Smooth muscle cell (in vitro differentiated cells): ENCODE data around the gene FLRT2. TPM values are rescaled to one million over a fixed set of nuclear protein-coding genes. Genes with fewer than 3 reads are reported as not detected.

ENCODE experiments used
- DNase-seq: peaks from one replicate; lab custom pipeline; 2025; ENCODE audit not compliant: unreplicated experiment; lab: John Stamatoyannopoulos, UW
- H2AFZ ChIP-seq: fragments of 200-600 bp; sonication (generic); 2 replicates; pipeline ENCODE4 v1.6.0; 2016; ENCODE audit warnings: antibody characterized with exemption, low read depth, mild to moderate bottlenecking
- H3F3A ChIP-seq: fragments of 200-600 bp; sonication (generic); 2 replicates; pipeline ENCODE4 v1.6.0; 2017; ENCODE audit warnings: antibody characterized with exemption, low read depth
- H3K27ac ChIP-seq: fragments of 200-600 bp; sonication (generic); 2 replicates; pipeline ENCODE4 v1.5.1; 2016; ENCODE audit warnings: low read depth, mild to moderate bottlenecking
- H3K27me3 ChIP-seq: fragments of 200-600 bp; sonication (generic); 2 replicates; pipeline ENCODE4 v1.6.1; 2016; ENCODE audit warnings: low read depth, mild to moderate bottlenecking
- H3K36me3 ChIP-seq: fragments of 200-600 bp; sonication (generic); 2 replicates; pipeline ENCODE4 v1.5.1; 2016; ENCODE audit warnings: low read depth
- H3K4me1 ChIP-seq: fragments of 200-600 bp; sonication (generic); 2 replicates; pipeline ENCODE4 v1.5.1; 2016; ENCODE audit warnings: low read depth
- H3K4me2 ChIP-seq: fragments of 200-600 bp; sonication (generic); 2 replicates; pipeline ENCODE4 v1.6.0; 2016; ENCODE audit warnings: mild to moderate bottlenecking
- H3K4me3 ChIP-seq: fragments of 200-600 bp; sonication (generic); 2 replicates; pipeline ENCODE4 v1.5.1; 2016; ENCODE audit warnings: mild to moderate bottlenecking
- H3K79me2 ChIP-seq: fragments of 200-600 bp; sonication (generic); 2 replicates; pipeline ENCODE4 v1.6.0; 2016; ENCODE audit warnings: low read depth, mild to moderate bottlenecking
- H3K9ac ChIP-seq: fragments of 200-600 bp; sonication (generic); 2 replicates; pipeline ENCODE4 v1.6.0; 2016; ENCODE audit warnings: low read depth
- H3K9me3 ChIP-seq: fragments of 200-600 bp; sonication (generic); replicated peaks from 2 replicates; pipeline ENCODE4 v1.5.1; 2016; ENCODE audit warnings: low read depth
- H4K20me1 ChIP-seq: fragments of 200-600 bp; sonication (generic); 2 replicates; pipeline ENCODE4 v1.6.0; 2016; ENCODE audit warnings: low read depth
- WGBS: methylation state at CpG from one replicate; pipeline ENCODE4 v1.1.7; 2016; ENCODE audit warnings: low lambda C conversion rate; 5-methylcytosine and 5-hydroxymethylcytosine counted together
- polyA plus RNA-seq: library from polyadenylated mRNA; unstranded; fragments of >200 nt; fragmentation: Nextera tagmentation; extraction: Ambion mirVana; gene quantifications from 2 replicates; pipeline ENCODE4 v1.2.1, GENCODE V29; 2016
- total RNA-seq: library from RNA; depleted of rRNA; stranded (reverse); fragments of >200 nt; gene quantifications from 2 replicates; pipeline ENCODE4 v1.2.3, GENCODE V29; 2014
- TF ChIP-seq, protein P1 (sequence below): fragments of 200-600 bp; sonication (generic); IDR thresholded peaks from 2 replicates; pipeline ENCODE4 v1.5.1; 2017; ENCODE audit warnings: borderline replicate concordance, mild to moderate bottlenecking, antibody characterized with exemption; ENCODE audit not compliant: insufficient read depth, poor library complexity, severe bottlenecking

FLRT2 gene
- total and polyA plus RNA-seq, 2 experiments from 2014 or later: 52.3 to 104 TPM

DNA sequence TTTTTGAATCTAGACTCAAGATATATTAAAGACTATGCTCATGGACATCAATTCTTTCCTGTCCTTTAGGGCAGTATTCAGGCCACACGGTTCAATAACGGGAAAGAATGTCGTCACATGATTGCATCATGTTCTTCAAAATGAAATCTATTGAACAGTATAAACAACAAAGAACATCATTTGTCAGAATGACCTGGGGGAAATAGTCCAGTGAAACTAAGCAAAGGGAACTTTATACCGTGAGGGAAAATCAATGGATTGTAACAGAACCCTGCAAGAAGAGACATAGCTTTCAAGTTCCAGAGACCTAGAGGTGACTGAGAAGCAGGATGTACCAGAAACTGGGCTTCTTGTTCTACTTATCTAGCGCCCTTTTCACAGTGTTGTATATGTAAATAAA lies 32.7 kb downstream of the FLRT2 start:
- Histone ChIP-seq H3K9ac (no peak overlapping the region), H3K4me2 (no peak overlapping the region), H3K4me3 (no peak overlapping the region), H3K4me1 (peaks cover 3% of the 10 kb centered on the region), H3K9me3 (no peaks in the 10 kb centered on the region), H3F3A (peaks cover 22% of the 10 kb centered on the region), H3K36me3 (peaks cover 2% of the 10 kb centered on the region), H4K20me1 (peaks cover 25% of the 10 kb centered on the region), H3K27ac (peak overlapping the region; percentile 88), H3K27me3 (no peaks in the 10 kb centered on the region), H3K79me2 (peaks cover 69% of the 10 kb centered on the region), H2AFZ (no peak overlapping the region)
- 92% methylated on average over 5 of the region's 5 CpGs for WGBS
- TF ChIP-seq, protein P1, sequence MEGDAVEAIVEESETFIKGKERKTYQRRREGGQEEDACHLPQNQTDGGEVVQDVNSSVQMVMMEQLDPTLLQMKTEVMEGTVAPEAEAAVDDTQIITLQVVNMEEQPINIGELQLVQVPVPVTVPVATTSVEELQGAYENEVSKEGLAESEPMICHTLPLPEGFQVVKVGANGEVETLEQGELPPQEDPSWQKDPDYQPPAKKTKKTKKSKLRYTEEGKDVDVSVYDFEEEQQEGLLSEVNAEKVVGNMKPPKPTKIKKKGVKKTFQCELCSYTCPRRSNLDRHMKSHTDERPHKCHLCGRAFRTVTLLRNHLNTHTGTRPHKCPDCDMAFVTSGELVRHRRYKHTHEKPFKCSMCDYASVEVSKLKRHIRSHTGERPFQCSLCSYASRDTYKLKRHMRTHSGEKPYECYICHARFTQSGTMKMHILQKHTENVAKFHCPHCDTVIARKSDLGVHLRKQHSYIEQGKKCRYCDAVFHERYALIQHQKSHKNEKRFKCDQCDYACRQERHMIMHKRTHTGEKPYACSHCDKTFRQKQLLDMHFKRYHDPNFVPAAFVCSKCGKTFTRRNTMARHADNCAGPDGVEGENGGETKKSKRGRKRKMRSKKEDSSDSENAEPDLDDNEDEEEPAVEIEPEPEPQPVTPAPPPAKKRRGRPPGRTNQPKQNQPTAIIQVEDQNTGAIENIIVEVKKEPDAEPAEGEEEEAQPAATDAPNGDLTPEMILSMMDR: no peak
- no peak for DNase-seq

DNA sequence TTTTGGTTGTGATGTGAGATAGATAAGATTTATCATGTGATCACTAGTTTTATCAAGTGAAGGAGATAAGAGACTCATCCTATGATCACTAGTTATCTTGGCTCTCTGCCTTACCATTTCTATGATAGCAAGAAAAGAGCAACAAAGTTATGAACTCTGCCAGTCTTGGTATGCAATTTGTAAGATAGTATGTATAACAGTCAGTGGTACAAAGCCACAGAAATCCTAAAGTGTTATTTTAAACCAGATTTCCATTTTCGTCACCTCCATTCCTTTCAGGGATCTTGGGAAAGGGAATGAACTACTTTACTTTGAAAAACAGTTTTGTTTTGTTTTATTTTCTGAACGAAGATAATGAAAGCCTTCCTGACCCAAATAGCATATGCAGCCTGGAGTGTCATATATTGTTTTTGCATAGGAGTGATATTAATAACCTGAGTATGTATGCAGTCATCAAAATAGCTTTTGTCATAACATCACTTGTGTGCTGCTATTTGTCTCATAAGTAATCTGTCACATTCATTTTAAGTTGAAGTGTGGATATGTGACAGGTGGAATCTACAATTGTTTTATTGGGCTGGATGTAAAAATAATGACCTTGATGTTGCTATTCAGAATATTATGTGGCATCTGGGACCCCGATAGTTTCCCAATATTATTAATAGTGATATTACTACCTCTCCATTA lies 35.0 kb downstream of the FLRT2 start:
- Histone ChIP-seq H3K9ac (peak overlapping the region; percentile 12), H3K9me3 (no peaks in the 10 kb centered on the region), H3K79me2 (peaks cover 53% of the 10 kb centered on the region), H4K20me1 (peaks cover 11% of the 10 kb centered on the region), H3K36me3 (peaks cover 2% of the 10 kb centered on the region), H3K27ac (peak overlapping the region; percentile 88), H3F3A (peaks cover 33% of the 10 kb centered on the region), H3K4me2 (peak overlapping the region; percentile 43), H2AFZ (no peak overlapping the region), H3K4me1 (peaks cover 20% of the 10 kb centered on the region), H3K27me3 (no peaks in the 10 kb centered on the region), H3K4me3 (no peak overlapping the region)
- TF ChIP-seq, protein P1: no peak
- WGBS: 70% methylated on average over 3 of the region's 3 CpGs
- no peak for DNase-seq

DNA sequence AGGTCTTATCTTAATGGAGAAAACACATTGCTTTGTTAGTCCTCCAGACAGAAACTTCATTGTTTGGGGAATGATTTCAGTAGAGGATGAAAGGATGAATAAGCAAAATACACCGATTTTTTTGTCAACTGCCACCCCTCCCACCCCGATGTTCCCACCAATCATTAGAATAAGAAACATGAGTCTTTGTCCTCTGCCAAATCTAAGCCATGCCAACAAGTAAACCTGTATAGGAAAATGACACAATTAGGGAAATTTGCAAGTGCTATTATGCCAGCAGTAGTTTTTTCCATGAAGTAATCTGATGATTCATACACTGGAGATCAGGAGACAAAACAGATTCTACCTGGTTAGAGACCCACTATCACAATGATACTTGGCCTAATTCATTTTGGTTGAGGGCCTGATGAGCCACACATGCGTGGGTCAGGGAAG lies 35.9 kb downstream of the FLRT2 start:
- H3K79me2 ChIP-seq: peaks cover 47% of the 10 kb centered on the region
- H3K4me2 ChIP-seq: peak overlapping the region; percentile 43
- WGBS: 56% methylated on average over 3 of the region's 3 CpGs
- H3K36me3 ChIP-seq: no peaks in the 10 kb centered on the region
- H3K9ac ChIP-seq: peak overlapping the region; percentile 33
- no peak for DNase-seq
- no peaks in the 10 kb centered on the region for H3K27me3 ChIP-seq
- peak overlapping the region; percentile 88 for H3K27ac ChIP-seq
- H2AFZ ChIP-seq: no peak overlapping the region
- peaks cover 34% of the 10 kb centered on the region for H3F3A ChIP-seq
- no peaks in the 10 kb centered on the region for H3K9me3 ChIP-seq
- H3K4me3 ChIP-seq: no peak overlapping the region
- H3K4me1 ChIP-seq: peaks cover 20% of the 10 kb centered on the region
- H4K20me1 ChIP-seq: peaks cover 8% of the 10 kb centered on the region
- TF ChIP-seq, protein P1: no peak

DNA sequence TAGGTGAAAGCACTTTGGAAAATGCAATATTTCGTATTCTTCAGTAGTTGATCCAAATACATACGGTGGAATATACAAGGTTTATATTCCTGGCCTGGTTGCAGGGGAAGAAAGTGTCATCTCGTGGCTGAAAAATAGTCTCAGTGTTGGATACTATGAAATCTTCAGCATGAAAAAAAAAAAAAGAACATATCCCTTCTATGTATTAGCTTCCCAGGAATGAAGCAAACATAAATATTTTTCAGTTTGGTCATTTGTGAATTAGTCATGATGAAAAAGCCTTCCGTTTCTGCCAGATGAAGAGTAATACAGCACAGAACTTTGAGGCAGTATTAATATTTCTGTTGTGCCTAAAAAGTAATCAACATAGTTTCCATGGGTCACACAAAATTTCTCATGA lies 36.7 kb downstream of the FLRT2 start:
- TF ChIP-seq, protein P1: no peak
- Histone ChIP-seq H3K9me3 (no peaks in the 10 kb centered on the region), H3K27ac (peak overlapping the region; percentile 88), H3K9ac (peak overlapping the region; percentile 33), H3K36me3 (no peaks in the 10 kb centered on the region), H3K27me3 (no peaks in the 10 kb centered on the region), H4K20me1 (peaks cover under 1% of the 10 kb centered on the region), H3F3A (peaks cover 30% of the 10 kb centered on the region), H3K79me2 (peaks cover 40% of the 10 kb centered on the region), H3K4me1 (peaks cover 24% of the 10 kb centered on the region), H3K4me2 (peak overlapping the region; percentile 19), H2AFZ (no peak overlapping the region), H3K4me3 (no peak overlapping the region)
- WGBS: 12% methylated on average over 3 of the region's 4 CpGs
- no peak for DNase-seq
